Endothelial cell (in vitro differentiated cells): ENCODE data around the gene RGL1. TPM values are rescaled to one million over a fixed set of nuclear protein-coding genes. Genes with fewer than 3 reads are reported as not detected.

ENCODE experiments used
- DNase-seq: peaks from one replicate; pipeline ENCODE4 v3.0.0; 2021; ENCODE audit warnings: low spot score
- H3K27ac Mint-ChIP-seq: one replicate; pipeline ENCODE4 v1.8.0; 2021; ENCODE audit warnings: mixed read lengths, inconsistent platforms; ENCODE audit not compliant: unreplicated experiment
- H3K27me3 Mint-ChIP-seq: one replicate; pipeline ENCODE4 v1.8.0; 2021; ENCODE audit warnings: mild to moderate bottlenecking, moderate library complexity, mixed read lengths, inconsistent platforms; ENCODE audit not compliant: unreplicated experiment
- H3K36me3 Mint-ChIP-seq: one replicate; pipeline ENCODE4 v1.8.0; 2021; ENCODE audit warnings: mild to moderate bottlenecking, low read depth, mixed read lengths, inconsistent platforms; ENCODE audit not compliant: unreplicated experiment
- H3K4me1 Mint-ChIP-seq: one replicate; pipeline ENCODE4 v1.8.0; 2021; ENCODE audit warnings: mild to moderate bottlenecking, mixed read lengths, inconsistent platforms; ENCODE audit not compliant: unreplicated experiment
- H3K4me3 Mint-ChIP-seq: one replicate; pipeline ENCODE4 v1.8.0; 2021; ENCODE audit warnings: mild to moderate bottlenecking, mixed read lengths, inconsistent platforms; ENCODE audit not compliant: unreplicated experiment
- H3K9me3 Mint-ChIP-seq: one replicate; pipeline ENCODE4 v1.8.0; 2021; ENCODE audit warnings: mixed read lengths, inconsistent platforms; ENCODE audit not compliant: unreplicated experiment
- total RNA-seq: library from RNA; stranded (reverse); fragmentation: NEBNext Ultra II Directional; extraction: Animal tissue kit (Norgen Biotek cat#: 25700); gene quantifications from one replicate; pipeline ENCODE4 v1.2.1, GENCODE V29; 2021; ENCODE audit not compliant: unreplicated experiment
- TF ChIP-seq, protein P1 (sequence below): fragments of 200-600 bp; sonication (generic); IDR thresholded peaks from one replicate; pipeline ENCODE4 v1.5.0; 2021; ENCODE audit warnings: antibody characterized with exemption; ENCODE audit not compliant: unreplicated experiment

Gene RGL1
- total RNA-seq, 1 donor from 2014 or later, result 60.7 TPM

DNA sequence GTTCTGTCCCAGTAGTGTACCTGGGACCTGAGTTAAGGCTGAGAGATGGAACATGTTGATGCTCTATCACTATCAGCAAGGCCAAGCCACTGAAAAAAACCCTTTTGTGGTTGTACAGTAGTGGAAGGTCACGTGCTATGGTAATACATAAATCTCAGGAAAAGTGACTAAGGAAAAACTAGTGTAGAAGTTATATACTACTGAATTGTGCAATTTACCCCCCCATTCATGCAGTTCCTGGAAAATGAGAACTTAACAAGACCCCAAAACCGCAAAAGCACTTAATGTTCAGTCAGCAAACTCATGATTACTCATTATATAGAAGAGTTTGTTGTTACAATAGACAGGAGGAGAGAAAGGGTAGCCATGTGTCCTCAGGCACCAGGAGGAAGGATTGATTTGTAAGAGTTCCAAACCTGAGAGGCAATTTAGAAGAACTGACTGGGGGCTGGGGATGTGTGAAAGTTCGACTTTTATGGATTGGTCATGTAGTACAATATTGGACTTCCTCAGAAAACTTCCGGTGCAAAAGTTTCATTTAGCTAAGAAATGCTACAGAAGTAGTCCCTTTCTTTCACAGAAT, 91.6 kb downstream of the RGL1 start:
- TF ChIP-seq, protein P1, sequence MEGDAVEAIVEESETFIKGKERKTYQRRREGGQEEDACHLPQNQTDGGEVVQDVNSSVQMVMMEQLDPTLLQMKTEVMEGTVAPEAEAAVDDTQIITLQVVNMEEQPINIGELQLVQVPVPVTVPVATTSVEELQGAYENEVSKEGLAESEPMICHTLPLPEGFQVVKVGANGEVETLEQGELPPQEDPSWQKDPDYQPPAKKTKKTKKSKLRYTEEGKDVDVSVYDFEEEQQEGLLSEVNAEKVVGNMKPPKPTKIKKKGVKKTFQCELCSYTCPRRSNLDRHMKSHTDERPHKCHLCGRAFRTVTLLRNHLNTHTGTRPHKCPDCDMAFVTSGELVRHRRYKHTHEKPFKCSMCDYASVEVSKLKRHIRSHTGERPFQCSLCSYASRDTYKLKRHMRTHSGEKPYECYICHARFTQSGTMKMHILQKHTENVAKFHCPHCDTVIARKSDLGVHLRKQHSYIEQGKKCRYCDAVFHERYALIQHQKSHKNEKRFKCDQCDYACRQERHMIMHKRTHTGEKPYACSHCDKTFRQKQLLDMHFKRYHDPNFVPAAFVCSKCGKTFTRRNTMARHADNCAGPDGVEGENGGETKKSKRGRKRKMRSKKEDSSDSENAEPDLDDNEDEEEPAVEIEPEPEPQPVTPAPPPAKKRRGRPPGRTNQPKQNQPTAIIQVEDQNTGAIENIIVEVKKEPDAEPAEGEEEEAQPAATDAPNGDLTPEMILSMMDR, result no peak
- Mint-ChIP-seq H3K4me1 (peaks cover 31% of the 10 kb centered on the region), H3K36me3 (peaks cover 68% of the 10 kb centered on the region), H3K9me3 (no peaks in the 10 kb centered on the region), H3K27ac (no peak overlapping the region), H3K4me3 (no peak overlapping the region), H3K27me3 (peaks cover 1% of the 10 kb centered on the region)
- DNase-seq, result no peak

- Mint-ChIP-seq H3K27me3 (peaks cover 1% of the 10 kb centered on the region), H3K27ac (no peak overlapping the region), H3K9me3 (no peaks in the 10 kb centered on the region), H3K4me1 (peaks cover 42% of the 10 kb centered on the region), H3K36me3 (peaks cover 67% of the 10 kb centered on the region), H3K4me3 (peak overlapping the region; percentile 71)
- DNase-seq, result no peak
- TF ChIP-seq, protein P1, result no peak
These were observed 93.1 kb downstream of the RGL1 start for GRCh38 chr1:183898001-183898396.

DNA sequence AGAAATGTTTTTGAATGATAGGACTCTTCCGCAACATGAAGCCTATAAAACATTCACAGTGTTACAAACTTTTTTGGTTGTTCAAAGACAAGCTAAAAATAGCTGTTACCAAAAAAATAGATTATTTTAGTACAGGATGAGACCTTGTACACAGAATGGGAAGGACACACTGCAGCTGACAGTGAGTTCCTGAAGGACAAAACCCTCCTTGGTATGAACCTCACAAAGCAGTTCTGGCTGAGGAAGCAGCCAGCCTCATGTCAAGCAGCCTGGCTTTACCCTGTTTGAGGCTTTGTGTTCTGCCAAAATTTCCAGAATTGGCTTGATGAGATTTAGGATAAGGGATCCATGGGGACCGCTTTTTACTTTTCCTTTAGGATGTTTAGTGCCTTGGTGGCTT, 93.7 kb downstream of the RGL1 start:
- H3K9me3 Mint-ChIP-seq, result no peaks in the 10 kb centered on the region
- peaks cover 47% of the 10 kb centered on the region for H3K4me1 Mint-ChIP-seq
- no peak overlapping the region for H3K4me3 Mint-ChIP-seq
- TF ChIP-seq, protein P1, result no peak
- peaks cover 68% of the 10 kb centered on the region for H3K36me3 Mint-ChIP-seq
- no peak for DNase-seq
- no peak overlapping the region for H3K27ac Mint-ChIP-seq
- H3K27me3 Mint-ChIP-seq, result peaks cover 1% of the 10 kb centered on the region

DNA sequence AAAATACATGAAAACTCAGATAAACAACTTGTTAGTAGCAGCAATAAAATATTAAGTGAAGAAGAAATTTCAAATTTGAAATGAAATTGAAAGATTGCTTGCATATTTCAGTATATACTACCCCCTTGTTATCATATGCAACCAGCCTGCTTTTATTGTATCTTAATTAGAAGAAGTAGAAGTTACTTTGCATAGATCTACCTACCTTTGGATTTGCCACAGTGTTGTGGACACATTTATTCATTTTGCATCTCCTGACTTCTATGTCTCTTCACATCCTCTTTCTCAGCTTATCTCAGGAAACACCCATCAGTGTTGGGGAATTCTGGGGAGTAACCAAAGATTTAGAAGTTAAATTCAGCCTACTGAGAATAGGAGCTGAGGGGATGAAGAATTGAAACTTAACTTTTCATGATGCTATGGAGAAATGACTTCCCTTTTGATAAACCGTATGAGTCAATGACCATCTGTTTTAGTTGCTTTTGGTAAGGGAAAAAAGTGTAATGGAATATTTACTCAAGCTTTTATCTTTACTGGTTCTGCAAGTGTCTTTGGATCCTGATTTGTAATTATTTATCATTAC, 96.9 kb downstream of the RGL1 start:
- peaks cover 58% of the 10 kb centered on the region for H3K36me3 Mint-ChIP-seq
- H3K27ac Mint-ChIP-seq, result peak overlapping the region; percentile 58
- peaks cover 37% of the 10 kb centered on the region for H3K4me1 Mint-ChIP-seq
- TF ChIP-seq, protein P1, result no peak
- H3K9me3 Mint-ChIP-seq, result no peaks in the 10 kb centered on the region
- no peaks in the 10 kb centered on the region for H3K27me3 Mint-ChIP-seq
- no peak overlapping the region for H3K4me3 Mint-ChIP-seq
- no peak for DNase-seq

DNA sequence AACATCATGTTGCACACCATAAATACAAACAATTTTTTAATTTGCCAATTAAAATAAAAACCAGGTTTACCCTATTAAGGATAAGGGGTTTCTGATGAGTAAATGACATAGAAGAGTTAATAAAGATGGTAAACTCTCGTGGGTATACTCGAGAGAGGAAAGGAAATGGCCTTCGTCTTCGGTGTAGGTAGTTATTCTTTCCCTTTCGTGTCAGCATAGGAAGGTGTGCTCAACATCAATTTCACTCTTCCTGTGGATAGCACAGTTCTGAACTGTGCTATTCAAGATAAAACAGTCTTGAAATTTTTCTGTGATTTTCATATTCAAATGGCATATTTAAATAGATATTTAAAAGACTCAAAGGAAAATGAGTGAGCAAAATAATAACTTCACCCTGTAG, 98.2 kb downstream of the RGL1 start:
- no peak overlapping the region for H3K27ac Mint-ChIP-seq
- peaks cover 63% of the 10 kb centered on the region for H3K36me3 Mint-ChIP-seq
- peaks cover 25% of the 10 kb centered on the region for H3K4me1 Mint-ChIP-seq
- no peaks in the 10 kb centered on the region for H3K27me3 Mint-ChIP-seq
- DNase-seq, result no peak
- TF ChIP-seq, protein P1, result no peak
- H3K4me3 Mint-ChIP-seq, result peak overlapping the region; percentile 44
- H3K9me3 Mint-ChIP-seq, result no peaks in the 10 kb centered on the region
